ENCODE measurements around the gene CNPY3.

CNPY3 gene

GRCh38 chr6:42967228-42967627 is 37.9 kb downstream of the CNPY3 start:
- no peaks in the 10 kb centered on the region for H3K9me3 ChIP-seq (ENCODE audit: severe bottlenecking)

DNA sequence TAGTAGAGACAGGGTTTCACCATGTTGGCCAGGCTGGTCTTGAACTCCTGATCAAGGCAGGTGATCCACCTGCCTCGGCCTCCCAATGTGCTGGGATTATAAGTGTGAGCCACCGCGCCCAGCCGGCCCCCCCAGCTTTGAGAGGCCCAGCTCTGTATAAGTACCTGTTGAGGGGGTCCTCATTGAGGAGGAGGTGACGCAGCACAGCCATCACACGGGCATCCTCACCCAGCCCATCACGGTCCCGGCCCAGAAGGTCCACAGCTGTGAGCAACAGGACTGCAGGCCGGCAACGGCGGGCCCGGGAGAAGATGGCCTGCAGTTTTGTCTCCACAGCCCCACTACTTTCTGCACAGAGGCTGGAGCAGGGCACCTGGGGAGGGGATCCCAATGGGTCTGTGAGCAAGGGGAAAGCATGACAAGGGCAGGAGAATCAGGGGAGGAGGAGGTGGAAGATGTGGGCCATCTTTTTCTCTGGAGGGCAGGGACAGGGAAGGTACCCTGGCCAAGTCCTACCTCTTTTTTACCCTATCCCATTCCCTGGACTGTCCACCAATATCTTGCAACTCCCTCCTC is 38.9 kb downstream of the CNPY3 start:
- Histone ChIP-seq H3K27me3 (ENCODE audit: insufficient read depth, low read depth, severe bottlenecking) (no peaks in the 10 kb centered on the region), H3K4me3 (ENCODE audit: low read depth, low read length) (no peak overlapping the region), H3K36me3 (peaks cover 35% of the 10 kb centered on the region), H3K27ac (peak overlapping the region; percentile 72), H3K9me3 (ENCODE audit: severe bottlenecking) (no peaks in the 10 kb centered on the region)
- no peak for TF ChIP-seq CTCF (IDR thresholded peaks at IDR 0.05; ENCODE audit: low read depth, low read length)
- no peak for DNase-seq

More at GRCh38 chr6:42967228-42967627, 37.9 kb downstream of the CNPY3 start:
- Histone ChIP-seq H3K27ac (no peak overlapping the region), H3K4me3 (ENCODE audit: low read depth, low read length) (no peak overlapping the region), H3K36me3 (peaks cover 38% of the 10 kb centered on the region), H3K27me3 (ENCODE audit: insufficient read depth, low read depth, severe bottlenecking) (no peaks in the 10 kb centered on the region)
- TF ChIP-seq CTCF (IDR thresholded peaks at IDR 0.05; ENCODE audit: low read depth, low read length), result no peak
- DNase-seq, result no peak

- H3K9me3 ChIP-seq (ENCODE audit: severe bottlenecking), result no peaks in the 10 kb centered on the region
- H3K27ac ChIP-seq, result peak overlapping the region; percentile 72
- no peak for TF ChIP-seq CTCF (IDR thresholded peaks at IDR 0.05; ENCODE audit: low read depth, low read length)
- no peak for DNase-seq
- H3K4me3 ChIP-seq (ENCODE audit: low read depth, low read length), result no peak overlapping the region
- H3K27me3 ChIP-seq (ENCODE audit: insufficient read depth, low read depth, severe bottlenecking), result no peaks in the 10 kb centered on the region
- H3K36me3 ChIP-seq, result peaks cover 37% of the 10 kb centered on the region
Measured at GRCh38 chr6:42968783-42969182, 39.5 kb downstream of the CNPY3 start.

DNA sequence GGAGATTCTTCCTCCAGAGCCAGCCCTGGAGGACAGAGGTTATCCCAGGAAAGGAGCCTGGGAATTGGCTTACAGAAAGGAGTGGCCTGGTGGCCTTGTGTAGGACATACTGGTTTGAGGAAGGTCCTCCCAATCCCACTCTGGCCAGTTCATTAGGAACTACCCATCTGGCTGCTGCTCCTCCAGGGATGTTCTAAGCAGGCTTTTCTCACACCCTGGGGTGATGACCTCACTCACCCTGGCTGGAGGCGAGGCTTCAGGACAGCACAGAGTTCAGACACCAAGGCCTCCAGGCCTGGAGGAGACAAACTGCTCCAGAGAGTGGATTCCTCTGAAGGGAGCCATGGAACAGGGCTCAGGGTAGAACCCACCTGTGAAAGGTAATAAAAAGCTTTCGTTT is 40.2 kb downstream of the CNPY3 start:
- H3K4me3 ChIP-seq (ENCODE audit: low read depth, low read length), result no peak overlapping the region
- peak overlapping the region; percentile 72 for H3K27ac ChIP-seq
- H3K27me3 ChIP-seq (ENCODE audit: insufficient read depth, low read depth, severe bottlenecking), result no peaks in the 10 kb centered on the region
- DNase-seq, result peak; percentile 92
- H3K9me3 ChIP-seq (ENCODE audit: severe bottlenecking), result no peaks in the 10 kb centered on the region
- TF ChIP-seq CTCF (IDR thresholded peaks at IDR 0.05; ENCODE audit: low read depth, low read length), result 0 out of 2 replicates have a peak, but pooled peaks have one; percentile 0
- H3K36me3 ChIP-seq, result peaks cover 32% of the 10 kb centered on the region

- Histone ChIP-seq H3K27ac (peak overlapping the region; percentile 72), H3K36me3 (peaks cover 32% of the 10 kb centered on the region), H3K9me3 (ENCODE audit: severe bottlenecking) (no peaks in the 10 kb centered on the region), H3K4me3 (ENCODE audit: low read depth, low read length) (no peak overlapping the region), H3K27me3 (ENCODE audit: insufficient read depth, low read depth, severe bottlenecking) (no peaks in the 10 kb centered on the region)
- peak; percentile 50 for DNase-seq
- TF ChIP-seq CTCF (IDR thresholded peaks at IDR 0.05; ENCODE audit: low read depth, low read length), result no peak
Measured at GRCh38 chr6:42969934-42970333, 40.7 kb downstream of the CNPY3 start.

Measured in WERI-Rb-1 (cell line).